ENCODE results near the gene SLC22A14. TPM values are rescaled to one million over a fixed set of nuclear protein-coding genes. Genes with fewer than 3 reads are reported as not detected.

SLC22A14 gene
- total and polyA plus RNA-seq, 5 donors: 0.11 to 0.17 (median 0.14) TPM; not detected in 2

GRCh38 chr3:38347421-38348200 is 65.5 kb downstream of the SLC22A14 start:
- Histone ChIP-seq H3K4me1 (ENCODE audit: control insufficient read depth, insufficient read depth, low read length) (no peaks in the 10 kb centered on the region), H3K4me3 (ENCODE audit: low read length) (peak overlapping the region; percentile 66), H3K27ac (ENCODE audit: low read length) (no peak overlapping the region), H3K27me3 (ENCODE audit: control insufficient read depth, insufficient read depth) (no peaks in the 10 kb centered on the region), H3K9me3 (ENCODE audit: control insufficient read depth, low read length) (no peaks in the 10 kb centered on the region)
- 85% methylated on average over 19 of the region's 19 CpGs for WGBS
- ATAC-seq (no peak), DNase-seq (no peak)
- intact Hi-C loops (cut with DNase I): loop anchor here (2.0 to 10.0 kb wide), 4 partner anchors 127 to 133 kb away; no protein-coding TSS in a partner anchor

GRCh38 chr3:38348903-38349302 is 66.8 kb downstream of the SLC22A14 start:
- WGBS: 77% methylated on average over 4 of the region's 4 CpGs
- Histone ChIP-seq H3K27ac (ENCODE audit: low read length) (no peak overlapping the region), H3K4me1 (ENCODE audit: control insufficient read depth, insufficient read depth, low read length) (no peaks in the 10 kb centered on the region), H3K9me3 (ENCODE audit: control insufficient read depth, low read length) (no peaks in the 10 kb centered on the region), H3K4me3 (ENCODE audit: low read length) (no peak overlapping the region), H3K27me3 (ENCODE audit: control insufficient read depth, insufficient read depth) (no peaks in the 10 kb centered on the region)
- no peak for ATAC-seq
- intact Hi-C loops (cut with DNase I): loop anchor here in 2 of 4 donors (5.0 to 10.0 kb wide), 2 partner anchors 126 to 128 kb away; no protein-coding TSS in a partner anchor
- no peak for DNase-seq

- H3K27ac ChIP-seq (ENCODE audit: low read length): no peak overlapping the region
- H3K9me3 ChIP-seq (ENCODE audit: control insufficient read depth, low read length): no peaks in the 10 kb centered on the region
- intact Hi-C loops (cut with DNase I): loop anchor here in 2 of 4 donors (5.0 to 10.0 kb wide), 2 partner anchors 125 to 127 kb away; no protein-coding TSS in a partner anchor
- no peak for DNase-seq
- no peak for ATAC-seq
- WGBS: 75% methylated on average over 8 of the region's 8 CpGs
- H3K4me1 ChIP-seq (ENCODE audit: control insufficient read depth, insufficient read depth, low read length): no peaks in the 10 kb centered on the region
- no peak overlapping the region for H3K4me3 ChIP-seq (ENCODE audit: low read length)
- H3K27me3 ChIP-seq (ENCODE audit: control insufficient read depth, insufficient read depth): no peaks in the 10 kb centered on the region
Observed at GRCh38 chr3:38349684-38350359, 67.7 kb downstream of the SLC22A14 start.

GRCh38 chr3:38353151-38353550 is 71.1 kb downstream of the SLC22A14 start:
- H3K4me1 ChIP-seq (ENCODE audit: control insufficient read depth, insufficient read depth, low read length): no peaks in the 10 kb centered on the region
- 87% methylated on average over 4 of the region's 4 CpGs for WGBS
- no peak for ATAC-seq
- no peak overlapping the region for H3K27ac ChIP-seq (ENCODE audit: low read length)
- intact Hi-C loops (cut with DNase I): no loop called here
- H3K9me3 ChIP-seq (ENCODE audit: control insufficient read depth, low read length): no peaks in the 10 kb centered on the region
- H3K27me3 ChIP-seq (ENCODE audit: control insufficient read depth, insufficient read depth): no peaks in the 10 kb centered on the region
- DNase-seq: no peak
- no peak overlapping the region for H3K4me3 ChIP-seq (ENCODE audit: low read length)

GRCh38 chr3:38354588-38355330 is 72.7 kb downstream of the SLC22A14 start:
- Histone ChIP-seq H3K4me1 (ENCODE audit: control insufficient read depth, insufficient read depth, low read length) (no peaks in the 10 kb centered on the region), H3K27me3 (ENCODE audit: control insufficient read depth, insufficient read depth) (no peaks in the 10 kb centered on the region), H3K27ac (ENCODE audit: low read length) (no peak overlapping the region), H3K9me3 (ENCODE audit: control insufficient read depth, low read length) (no peaks in the 10 kb centered on the region), H3K4me3 (ENCODE audit: low read length) (no peak overlapping the region)
- intact Hi-C loops (cut with DNase I): no loop called here
- WGBS: 65% methylated on average over 4 of the region's 4 CpGs
- no peak for ATAC-seq
- DNase-seq: no peak

- Histone ChIP-seq H3K4me3 (ENCODE audit: low read length) (no peak overlapping the region), H3K9me3 (ENCODE audit: control insufficient read depth, low read length) (no peaks in the 10 kb centered on the region), H3K4me1 (ENCODE audit: control insufficient read depth, insufficient read depth, low read length) (no peaks in the 10 kb centered on the region), H3K27me3 (ENCODE audit: control insufficient read depth, insufficient read depth) (no peaks in the 10 kb centered on the region), H3K27ac (ENCODE audit: low read length) (no peak overlapping the region)
- ATAC-seq (no peak), DNase-seq (no peak)
- whole genome bisulfite sequencing: 95% methylated on average over 6 of the region's 6 CpGs
- intact Hi-C loops (cut with DNase I): no loop called here
Observed at GRCh38 chr3:38359038-38359437, 76.9 kb downstream of the SLC22A14 start.

GRCh38 chr3:38360345-38360744 is 78.3 kb downstream of the SLC22A14 start:
- no peak overlapping the region for H3K27ac ChIP-seq (ENCODE audit: low read length)
- WGBS: 92% methylated on average over 3 of the region's 3 CpGs
- no peak for DNase-seq
- no peaks in the 10 kb centered on the region for H3K4me1 ChIP-seq (ENCODE audit: control insufficient read depth, insufficient read depth, low read length)
- no peak overlapping the region for H3K4me3 ChIP-seq (ENCODE audit: low read length)
- intact Hi-C loops (cut with DNase I): no loop called here
- no peaks in the 10 kb centered on the region for H3K9me3 ChIP-seq (ENCODE audit: control insufficient read depth, low read length)
- no peaks in the 10 kb centered on the region for H3K27me3 ChIP-seq (ENCODE audit: control insufficient read depth, insufficient read depth)
- no peak for ATAC-seq

- no peaks in the 10 kb centered on the region for H3K27me3 ChIP-seq (ENCODE audit: control insufficient read depth, insufficient read depth)
- H3K9me3 ChIP-seq (ENCODE audit: control insufficient read depth, low read length): no peaks in the 10 kb centered on the region
- intact Hi-C loops (cut with DNase I): no loop called here
- ATAC-seq (no peak), DNase-seq (no peak)
- H3K4me1 ChIP-seq (ENCODE audit: control insufficient read depth, insufficient read depth, low read length): no peaks in the 10 kb centered on the region
- 70% methylated on average over 4 of the region's 4 CpGs for WGBS
- no peak overlapping the region for H3K27ac ChIP-seq (ENCODE audit: low read length)
- H3K4me3 ChIP-seq (ENCODE audit: low read length): no peak overlapping the region
Observed at GRCh38 chr3:38361496-38361895, 79.4 kb downstream of the SLC22A14 start.

- H3K9me3 ChIP-seq (ENCODE audit: control insufficient read depth, low read length): no peaks in the 10 kb centered on the region
- ATAC-seq: no peak
- WGBS: 95% methylated on average over 9 of the region's 9 CpGs
- no peak for DNase-seq
- H3K4me1 ChIP-seq (ENCODE audit: control insufficient read depth, insufficient read depth, low read length): no peaks in the 10 kb centered on the region
- H3K4me3 ChIP-seq (ENCODE audit: low read length): no peak overlapping the region
- no peaks in the 10 kb centered on the region for H3K27me3 ChIP-seq (ENCODE audit: control insufficient read depth, insufficient read depth)
- intact Hi-C loops (cut with DNase I): no loop called here
- H3K27ac ChIP-seq (ENCODE audit: low read length): no peak overlapping the region
Observed at GRCh38 chr3:38362825-38363224, 80.7 kb downstream of the SLC22A14 start.

- Histone ChIP-seq H3K27me3 (ENCODE audit: control insufficient read depth, insufficient read depth) (no peaks in the 10 kb centered on the region), H3K4me1 (ENCODE audit: control insufficient read depth, insufficient read depth, low read length) (no peaks in the 10 kb centered on the region), H3K27ac (ENCODE audit: low read length) (no peak overlapping the region), H3K9me3 (ENCODE audit: control insufficient read depth, low read length) (no peaks in the 10 kb centered on the region), H3K4me3 (ENCODE audit: low read length) (no peak overlapping the region)
- intact Hi-C loops (cut with DNase I): no loop called here
- 91% methylated on average over 6 of the region's 6 CpGs for WGBS
- no peak for ATAC-seq
- DNase-seq: no peak
Observed at GRCh38 chr3:38364721-38365400, 82.8 kb downstream of the SLC22A14 start.

Measured in right cardiac atrium (tissue), 5 donors.